Prostate gland (tissue), 2 donors: ENCODE measurements around the gene MCEMP1.

ENCODE experiments used
- CTCF ChIP-seq, 4 experiments: fragments of 200-600 bp in 2 of 4; fragments of 450-650 bp in 2 of 4; sonication (generic) in 2 of 4; IDR thresholded peaks; 1 replicate in 3 of 4; 2 replicates in 1 of 4; pipeline ENCODE4 v1.5.1; 2016 to 2019; ENCODE audit warnings: antibody characterized with exemption in 4 of 4, mild to moderate bottlenecking in 2 of 4, moderate library complexity in 2 of 4
- POLR2A ChIP-seq: fragments of 450-650 bp; IDR thresholded peaks from one replicate; pipeline ENCODE4 v1.6.1; 2016; ENCODE audit warnings: antibody characterized with exemption, mild to moderate bottlenecking
- POLR2AphosphoS5 ChIP-seq: sonication (generic); formaldehyde crosslinking; IDR thresholded peaks from one replicate; pipeline ENCODE4 v1.6.1; 2017; ENCODE audit warnings: antibody characterized with exemption

GRCh38 chr19:7652061-7652641, 24.7 kb upstream of the MCEMP1 start:
- TF ChIP-seq CTCF (IDR thresholded peaks at IDR 0.05) (peak; percentile 93 to 98 (median 96)), POLR2A (no peak), POLR2AphosphoS5 (peak; percentile 70)
